ENCODE data around the gene NEK3. TPM values are rescaled to one million over a fixed set of nuclear protein-coding genes. Genes with fewer than 3 reads are reported as not detected.
"Not testable (repeated sequence)": the region's sequence is repeated elsewhere in the genome, so short reads cannot be mapped to it uniquely, and the experiment has no call there.

Gene NEK3
- total RNA-seq, 2 donors from 2014 or later: 10.4 to 16.4 TPM

DNA sequence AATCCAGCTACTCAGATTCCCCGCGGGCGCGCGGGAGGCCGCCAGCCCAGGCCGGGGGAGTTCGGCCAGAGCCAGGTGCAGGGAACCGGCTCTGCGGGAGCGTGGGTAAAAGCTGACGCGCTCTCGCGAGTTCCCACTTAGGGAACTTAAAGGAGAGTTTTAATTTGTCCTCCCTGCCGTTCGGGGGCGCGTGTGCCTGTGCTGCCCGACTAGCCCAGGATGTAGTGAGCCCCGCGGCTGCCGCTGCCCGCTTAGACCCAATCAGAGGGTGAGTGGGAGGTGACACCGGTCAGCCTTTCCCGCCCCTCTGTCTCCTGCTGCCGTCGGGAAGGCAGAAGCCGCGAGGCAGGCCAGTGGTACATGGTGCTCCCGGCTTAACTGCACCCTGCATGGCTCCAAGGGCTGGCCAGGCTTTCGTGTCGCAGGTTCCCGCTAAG lies 36.0 kb upstream of the NEK3 start:
- H3K9me3 ChIP-seq: no peaks in the 10 kb centered on the region
- no peak for TF ChIP-seq CTCF (IDR thresholded peaks at IDR 0.05)
- no peaks in the 10 kb centered on the region for H3K27me3 ChIP-seq (replicated peaks; ENCODE audit: insufficient read depth)
- DNase-seq (ENCODE audit: low spot score) (peak; percentile 53), ATAC-seq (ENCODE audit: insufficient number of reproducible peaks, low FRiP score, low read depth) (peak; percentile 55)
- no peaks in the 10 kb centered on the region for H3K36me3 ChIP-seq
- H3K4me1 ChIP-seq (ENCODE audit: control insufficient read depth in 1 of 2, low read depth in 2 of 2): peaks cover 7 to 9% of the 10 kb centered on the region in 2 donors
- H3K4me3 ChIP-seq: peak overlapping the region; percentile 84
- H3K27ac ChIP-seq: peak overlapping the region; percentile 85 to 88

GRCh38 chr13:52194184-52194868 lies 34.9 kb upstream of the NEK3 start:
- H3K27ac ChIP-seq: peak overlapping the region; percentile 85 to 88
- DNase-seq (ENCODE audit: low spot score) (peak; percentile 29), ATAC-seq (ENCODE audit: insufficient number of reproducible peaks, low FRiP score, low read depth) (peak; percentile 78)
- TF ChIP-seq CTCF (IDR thresholded peaks at IDR 0.05): peak; percentile 9
- H3K9me3 ChIP-seq: no peaks in the 10 kb centered on the region
- H3K36me3 ChIP-seq: no peaks in the 10 kb centered on the region
- peaks cover 7 to 9% of the 10 kb centered on the region in 2 donors for H3K4me1 ChIP-seq (ENCODE audit: control insufficient read depth in 1 of 2, low read depth in 2 of 2)
- peak overlapping the region; percentile 84 for H3K4me3 ChIP-seq
- no peaks in the 10 kb centered on the region for H3K27me3 ChIP-seq (replicated peaks; ENCODE audit: insufficient read depth)

DNA sequence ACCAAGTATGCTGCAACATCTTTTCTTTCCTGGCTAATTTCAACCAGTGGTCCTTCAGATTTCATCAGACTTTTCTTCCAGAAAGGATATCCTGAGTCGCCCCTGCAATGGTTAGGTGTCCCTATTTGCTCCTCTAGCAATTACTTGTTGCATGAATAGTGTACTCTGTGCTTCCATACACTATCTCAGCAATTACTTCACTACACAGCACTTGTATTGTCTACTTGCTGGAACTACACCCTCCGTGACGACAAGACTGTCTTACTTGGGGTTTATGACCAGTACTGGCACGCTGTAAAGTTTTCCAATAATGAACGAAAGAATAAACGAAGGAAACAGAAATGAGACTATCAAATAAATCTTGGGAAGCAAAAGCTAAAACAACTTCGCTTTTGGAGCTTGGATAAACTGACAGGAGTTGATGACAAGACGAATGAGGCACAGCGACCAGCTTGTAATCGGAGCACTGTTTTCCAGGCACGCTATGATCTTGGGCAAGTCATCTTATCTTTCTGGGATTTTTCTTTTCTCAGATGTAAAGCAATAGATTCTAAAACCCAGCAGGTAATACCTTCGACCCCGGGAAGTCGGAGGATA lies 34.3 kb upstream of the NEK3 start:
- H3K36me3 ChIP-seq; ATAC-seq (ENCODE audit: insufficient number of reproducible peaks, low FRiP score, low read depth); DNase-seq (ENCODE audit: low spot score); H3K4me1 ChIP-seq (ENCODE audit: control insufficient read depth in 1 of 2, low read depth in 2 of 2); H3K27me3 ChIP-seq (replicated peaks; ENCODE audit: insufficient read depth); H3K9me3 ChIP-seq: not testable (repeated sequence)
- Histone ChIP-seq H3K27ac (peak overlapping the region; percentile 43 to 85), H3K4me3 (peak overlapping the region; percentile 84)

- H3K27me3 ChIP-seq (replicated peaks; ENCODE audit: insufficient read depth); ATAC-seq (ENCODE audit: insufficient number of reproducible peaks, low FRiP score, low read depth); H3K9me3 ChIP-seq; DNase-seq (ENCODE audit: low spot score); H3K27ac ChIP-seq; H3K4me1 ChIP-seq (ENCODE audit: control insufficient read depth in 1 of 2, low read depth in 2 of 2); H3K4me3 ChIP-seq: not testable (repeated sequence)
- H3K36me3 ChIP-seq: peaks cover 11% of the 10 kb centered on the region
Observed at GRCh38 chr13:52187424-52188187, 28.2 kb upstream of the NEK3 start.

DNA sequence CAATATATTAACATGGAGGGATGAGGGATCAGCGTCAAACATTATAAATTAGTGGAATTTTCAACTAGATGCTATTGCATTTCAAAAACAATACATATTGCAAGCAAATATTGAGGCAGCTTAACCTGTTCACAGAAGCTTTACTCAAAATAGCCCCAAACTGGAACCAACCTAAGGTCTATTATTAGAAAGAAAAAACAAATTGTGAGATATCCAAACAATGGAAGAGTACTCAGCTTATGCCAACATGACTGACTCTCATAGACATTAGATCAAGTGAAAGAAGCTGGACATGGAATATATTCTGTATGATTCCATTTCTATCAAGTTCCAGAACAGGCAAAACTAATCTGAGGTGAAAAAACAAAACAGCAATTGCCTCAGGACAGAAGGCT lies 27.6 kb upstream of the NEK3 start:
- peaks cover 12% of the 10 kb centered on the region for H3K36me3 ChIP-seq
- ATAC-seq (ENCODE audit: insufficient number of reproducible peaks, low FRiP score, low read depth) (no peak), DNase-seq (ENCODE audit: low spot score) (no peak)
- no peak overlapping the region for H3K4me3 ChIP-seq
- no peaks in the 10 kb centered on the region for H3K27me3 ChIP-seq (replicated peaks; ENCODE audit: insufficient read depth)
- H3K9me3 ChIP-seq: no peaks in the 10 kb centered on the region
- H3K27ac ChIP-seq: no peak overlapping the region
- no peak for TF ChIP-seq CTCF (IDR thresholded peaks at IDR 0.05)
- no peaks in the 10 kb centered on the region for H3K4me1 ChIP-seq (ENCODE audit: control insufficient read depth in 1 of 2, low read depth in 2 of 2)

DNA sequence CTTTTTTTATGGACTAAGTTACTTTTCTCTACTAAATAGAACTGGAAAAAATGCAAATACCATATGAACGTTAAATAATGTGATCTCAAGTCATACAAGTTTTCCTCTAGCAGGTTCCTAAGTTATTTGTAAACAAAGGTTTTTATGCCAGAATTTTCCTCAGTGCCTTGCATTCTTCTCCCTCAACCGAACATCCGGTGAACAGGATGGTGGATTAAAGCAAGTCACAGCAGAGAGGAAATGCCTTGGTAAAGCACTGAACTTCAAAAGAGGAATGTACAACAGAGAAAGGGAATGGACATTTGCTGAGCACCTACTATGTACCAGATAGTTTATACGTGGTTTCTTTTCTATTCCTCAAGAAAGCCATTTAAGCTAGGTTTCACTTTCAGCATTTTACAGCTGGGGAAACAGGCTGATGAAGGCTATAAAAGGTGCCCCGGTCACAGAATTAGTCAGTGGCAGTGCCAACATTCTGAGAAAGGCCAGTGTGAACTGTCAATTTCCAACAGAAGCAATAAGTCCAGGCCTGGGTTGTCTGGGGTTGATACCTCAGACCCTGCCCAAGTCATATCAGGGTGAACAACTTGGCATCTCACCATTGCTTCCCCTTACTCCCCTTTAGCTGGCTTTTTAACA lies 22.0 kb upstream of the NEK3 start:
- not testable (repeated sequence) for ATAC-seq (ENCODE audit: insufficient number of reproducible peaks, low FRiP score, low read depth); H3K4me3 ChIP-seq; H3K9me3 ChIP-seq; H3K27me3 ChIP-seq (replicated peaks; ENCODE audit: insufficient read depth); H3K27ac ChIP-seq; H3K4me1 ChIP-seq (ENCODE audit: control insufficient read depth in 1 of 2, low read depth in 2 of 2); DNase-seq (ENCODE audit: low spot score)
- H3K36me3 ChIP-seq: peaks cover 14% of the 10 kb centered on the region

Data from thoracic aorta (tissue), 2 donors.